CD4-positive, alpha-beta T cell treated with Interleukin-6 at 100 ng/mL for 8 hours (primary cell): ENCODE measurements around the gene LBH.

Experiments used
- DNase-seq: peaks from one replicate; pipeline ENCODE4 v3.0.0-alpha.2; 2020; ENCODE audit warnings: mixed read lengths, low spot score

LBH gene

DNA sequence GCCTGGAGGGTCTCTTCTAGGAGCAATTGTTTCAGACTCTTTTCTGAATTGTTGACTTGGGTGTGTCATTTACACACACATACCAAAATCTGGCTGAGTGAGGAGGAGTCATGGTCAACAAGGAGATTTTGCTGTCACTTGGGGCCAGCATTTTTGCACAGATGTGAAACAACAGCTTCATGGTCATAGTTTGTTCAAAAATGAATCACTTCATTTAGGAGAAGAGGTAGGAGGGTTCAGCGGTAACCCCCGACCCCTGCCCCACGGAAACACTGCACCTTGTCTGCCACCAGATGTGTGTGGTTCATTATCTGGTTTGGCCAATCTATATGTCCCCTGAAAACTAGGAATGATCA, 42.2 kb downstream of the LBH start:
- DNase-seq: no peak

DNA sequence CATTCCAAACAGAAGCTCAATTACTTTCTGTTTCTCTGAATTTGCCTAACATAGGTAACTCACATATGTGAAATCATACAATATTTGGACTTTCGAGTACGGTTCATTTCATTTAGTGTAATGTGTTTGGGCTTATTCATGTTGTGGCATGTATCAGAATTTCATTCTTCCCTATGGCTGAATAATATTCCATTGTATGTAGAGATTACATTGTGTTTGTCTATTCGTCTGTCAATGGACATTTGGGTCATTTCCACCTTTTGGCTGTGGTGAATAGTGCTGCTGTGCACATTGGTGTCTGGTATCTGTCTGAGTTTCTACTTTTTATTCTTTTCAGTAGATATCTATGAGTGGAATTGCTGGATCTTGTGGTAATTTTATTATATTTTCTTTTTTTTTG, 43.9 kb downstream of the LBH start:
- DNase-seq: no peak

DNA sequence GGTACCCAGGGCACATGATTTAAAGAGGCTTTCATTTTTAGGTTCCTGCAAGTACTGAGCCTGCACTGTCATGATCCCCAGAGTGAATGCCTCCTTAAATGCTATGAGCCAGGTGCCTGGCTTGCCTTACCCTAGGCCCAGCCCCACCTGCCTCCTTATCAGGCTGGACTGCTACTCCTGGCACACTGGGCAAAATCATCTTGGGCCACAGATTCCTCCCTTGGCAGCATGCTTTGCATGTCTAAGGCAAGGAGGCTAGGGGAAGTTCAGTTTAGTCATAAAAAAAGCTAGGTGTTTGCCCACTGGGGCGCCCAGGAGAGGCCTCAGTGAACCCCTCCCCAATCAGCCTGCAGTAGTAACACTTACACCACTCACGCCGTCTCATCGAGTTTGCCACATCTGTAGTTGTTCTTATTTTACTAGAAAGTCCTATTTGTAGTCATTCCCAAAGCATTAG, 45.1 kb downstream of the LBH start:
- no peak for DNase-seq

DNA sequence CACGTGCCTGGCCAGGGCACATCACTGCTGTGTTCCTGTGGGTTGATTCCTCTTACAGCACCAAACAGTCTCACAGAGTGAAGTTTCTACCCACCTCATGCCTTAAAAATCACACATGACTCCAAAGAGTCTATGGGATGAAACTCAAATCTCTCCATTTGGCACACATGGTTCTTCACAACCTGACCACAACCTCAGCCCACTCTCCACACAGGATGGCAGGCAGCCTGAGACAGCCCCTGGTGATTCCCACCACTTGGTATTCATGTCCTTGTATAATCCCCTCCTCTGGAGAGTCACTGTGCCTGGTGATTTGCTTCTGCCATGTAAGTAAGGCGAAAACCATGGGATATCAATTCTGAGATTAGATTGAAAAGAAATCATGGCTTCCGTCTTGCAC, 46.2 kb downstream of the LBH start:
- DNase-seq: no peak

DNA sequence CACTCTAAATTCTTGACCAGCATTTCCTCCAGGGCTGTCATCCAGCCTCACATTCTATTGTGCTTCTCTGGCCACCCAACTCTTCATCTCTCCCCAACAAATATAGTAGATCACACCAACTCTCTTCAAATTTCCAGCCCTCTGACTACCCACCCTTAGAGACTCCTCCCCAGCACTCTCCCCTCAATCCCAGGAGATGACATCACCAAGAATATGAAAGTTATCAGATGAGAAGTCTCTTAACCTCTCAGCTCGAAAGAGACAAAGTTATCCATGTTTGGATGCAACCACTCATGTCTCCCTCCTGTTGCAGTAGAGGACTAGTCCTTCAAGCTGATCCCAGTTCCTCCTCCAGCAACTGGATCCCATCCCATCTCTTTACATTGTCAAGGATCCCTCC, 47.1 kb downstream of the LBH start:
- DNase-seq: no peak

DNA sequence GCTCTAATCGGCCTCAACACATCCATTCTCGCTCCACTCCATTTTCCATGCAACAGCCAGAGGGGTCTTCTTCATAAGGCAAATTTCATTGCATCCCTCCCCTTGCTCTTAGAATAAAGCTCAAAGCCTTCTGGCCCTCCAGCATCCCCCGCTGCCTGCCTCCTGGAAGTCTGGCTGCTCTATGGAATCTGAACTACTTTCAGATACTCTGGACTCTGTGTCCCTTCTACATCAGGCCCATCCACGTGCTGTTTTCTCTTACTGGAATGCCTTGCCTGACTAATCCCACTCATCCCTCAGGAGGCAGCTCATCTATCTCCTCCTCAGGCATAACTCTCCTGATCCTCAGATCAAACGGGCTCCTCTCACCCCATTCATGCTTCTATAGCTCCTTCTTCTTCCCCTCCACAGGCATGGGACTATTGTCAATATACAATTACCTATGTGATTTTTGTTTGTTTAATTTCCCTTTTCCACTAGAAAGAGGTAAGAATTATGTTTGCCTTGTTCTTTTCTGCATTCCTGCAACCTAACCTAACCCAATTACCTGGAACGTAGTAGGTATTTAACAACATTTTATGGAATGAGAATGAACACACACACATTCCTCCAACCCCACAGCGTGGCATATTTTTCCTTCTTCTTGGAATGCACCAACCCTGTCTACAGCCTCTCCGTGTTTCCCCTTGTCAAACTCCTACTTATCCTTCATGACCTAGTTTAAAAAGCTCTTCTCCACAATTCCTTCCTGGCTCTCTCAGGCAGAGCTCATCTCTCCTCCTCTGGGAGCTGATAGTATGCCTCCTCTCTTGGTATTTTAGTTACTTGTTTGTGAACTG, 49.5 kb downstream of the LBH start:
- DNase-seq: no peak

DNA sequence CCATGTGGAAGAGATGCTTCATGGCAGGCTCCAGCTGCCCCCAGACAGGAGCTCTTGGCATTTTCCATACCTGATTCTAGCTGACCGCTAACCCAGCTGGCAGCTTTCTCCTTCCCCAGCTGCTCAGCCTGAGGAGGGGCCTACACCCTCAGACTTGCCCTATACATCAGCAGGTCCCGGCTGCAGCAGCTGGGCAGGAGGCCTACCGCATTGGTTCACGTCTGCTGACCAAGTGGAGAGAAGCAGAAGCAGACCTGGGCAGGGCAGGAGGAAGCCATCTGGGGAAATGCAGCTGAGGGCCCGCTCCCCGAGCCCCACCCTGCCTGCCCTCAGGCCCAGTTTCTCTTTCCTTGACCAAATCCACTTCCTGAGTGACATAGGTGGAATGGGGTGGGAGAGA, 50.7 kb downstream of the LBH start:
- DNase-seq: no peak

DNA sequence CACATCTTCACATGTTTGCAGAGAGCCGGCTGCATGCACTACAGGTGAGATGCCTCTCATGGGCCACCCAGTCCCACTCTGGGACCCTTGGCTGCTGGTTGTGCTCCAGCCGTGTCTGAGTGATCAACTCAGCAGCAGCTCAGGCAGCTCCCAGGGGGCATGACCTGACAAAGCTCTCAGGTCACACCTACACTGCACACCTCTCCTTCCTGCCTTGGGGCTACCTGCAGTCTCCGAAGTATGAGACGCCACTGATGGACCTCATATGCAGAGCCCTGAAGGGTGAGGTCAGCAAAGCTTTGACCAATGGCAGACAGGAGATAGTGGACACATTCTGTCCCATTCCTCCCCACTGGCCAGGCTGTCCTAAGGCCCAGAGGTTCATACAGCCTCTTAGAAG, 51.4 kb downstream of the LBH start:
- DNase-seq: no peak

DNA sequence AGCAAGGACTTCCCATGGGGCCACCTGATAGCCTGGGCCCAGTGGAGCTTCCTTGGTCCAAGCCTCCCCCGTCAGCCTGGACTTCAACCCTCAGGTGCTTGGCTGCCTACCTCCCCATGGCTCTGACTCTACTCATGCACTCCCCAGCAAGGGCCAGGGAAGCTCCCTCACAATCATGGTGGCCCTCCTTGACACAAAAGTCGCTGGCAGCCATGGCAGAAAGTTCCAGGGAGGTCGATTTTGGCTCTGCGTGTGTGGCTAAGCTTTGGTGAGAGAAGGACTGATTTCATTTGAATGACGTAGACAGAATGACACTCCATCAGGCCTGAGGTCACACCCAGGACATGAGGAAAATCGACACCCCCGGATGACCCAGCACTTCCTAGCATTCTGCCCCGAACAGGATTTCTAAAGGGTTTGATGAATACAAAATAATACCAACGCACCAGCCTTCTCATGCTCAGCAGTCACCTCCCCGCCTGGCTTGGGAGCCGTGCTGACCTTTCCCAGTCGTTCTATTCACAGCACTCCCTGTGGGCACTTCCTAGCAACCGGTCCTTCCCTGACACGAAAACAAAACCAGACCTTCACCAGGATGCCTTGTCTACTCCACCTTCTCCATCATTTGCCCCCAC, 52.7 kb downstream of the LBH start:
- no peak for DNase-seq

DNA sequence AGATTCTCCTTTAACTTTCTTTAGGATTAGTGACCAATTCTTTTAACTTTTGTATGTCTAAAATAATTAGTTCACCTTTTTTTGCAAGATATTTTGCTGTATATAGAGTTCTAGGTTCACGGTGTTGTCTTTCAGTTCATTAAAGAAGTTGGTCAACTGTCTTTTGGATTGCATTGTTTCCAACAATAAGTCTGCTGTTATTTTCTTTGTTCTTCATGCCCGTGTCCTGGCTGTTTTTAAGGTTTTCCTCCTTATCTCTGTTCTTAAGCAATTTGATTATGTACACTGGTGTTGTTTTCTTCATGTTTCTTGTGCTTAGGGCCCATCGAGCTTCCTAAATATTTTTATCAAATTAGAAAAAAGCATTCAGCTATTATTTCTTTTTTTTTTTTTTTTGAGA, 54.4 kb downstream of the LBH start:
- no peak for DNase-seq

DNA sequence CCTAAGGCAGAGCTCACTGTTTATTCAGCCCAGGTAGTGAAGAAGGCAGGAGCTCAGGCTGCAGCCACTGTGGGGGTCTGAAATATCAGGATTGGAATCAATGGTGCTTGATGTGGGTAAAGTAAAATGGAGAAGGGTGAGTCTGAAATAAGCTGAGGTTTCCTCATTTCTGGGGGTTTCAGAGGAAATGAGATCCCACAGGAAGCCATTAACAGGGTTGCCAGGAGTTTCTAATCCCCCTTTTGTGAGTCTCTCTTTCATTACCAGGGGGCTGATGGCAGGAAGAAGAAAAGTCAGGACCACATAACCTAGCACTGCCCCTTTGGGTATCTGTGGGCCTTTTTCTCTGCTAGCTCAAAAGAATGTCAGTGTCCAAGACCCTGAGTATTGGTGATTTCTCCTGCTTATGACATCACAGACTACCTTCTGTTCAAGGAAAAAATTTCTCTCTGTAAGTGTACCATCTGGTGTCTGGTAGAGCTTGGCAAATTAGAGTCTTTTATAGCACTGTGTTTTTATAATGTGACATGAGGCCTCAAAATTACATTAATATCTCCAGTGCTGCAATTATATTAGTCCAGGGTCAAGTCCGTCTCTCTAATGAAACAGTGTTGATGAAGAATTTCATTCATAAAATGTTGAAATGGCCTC, 56.0 kb downstream of the LBH start:
- DNase-seq: no peak

DNA sequence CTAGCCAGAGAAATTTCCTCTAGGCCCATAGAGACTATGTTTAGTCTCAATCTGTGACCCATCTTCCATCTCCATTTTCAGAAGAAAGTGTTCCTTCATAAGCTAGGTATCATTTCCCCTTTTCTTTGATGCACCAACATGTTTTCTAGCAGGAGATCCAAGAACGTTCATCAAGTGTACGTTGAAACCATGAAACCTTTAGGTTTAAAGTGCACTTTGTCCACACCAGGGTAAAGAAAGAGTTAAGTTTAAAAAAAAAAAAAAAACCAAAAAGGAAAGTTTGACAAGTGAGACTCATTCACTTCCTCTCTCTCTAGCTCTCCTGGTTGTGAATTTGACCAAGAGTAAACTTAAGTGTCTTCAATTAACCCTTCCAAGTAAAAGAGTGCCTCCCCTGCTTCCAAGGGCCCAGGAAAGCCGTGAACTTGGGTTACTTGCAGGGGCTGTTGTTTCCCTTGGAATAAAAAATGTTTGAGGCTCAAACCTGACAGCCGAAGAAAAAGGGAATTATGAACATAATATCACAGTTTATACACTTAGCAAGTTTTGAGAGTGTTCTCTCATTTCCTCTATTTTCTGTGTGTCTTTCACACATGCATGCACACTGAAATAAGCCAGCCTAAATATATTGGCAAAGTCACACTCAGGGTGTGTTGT, 56.7 kb downstream of the LBH start:
- DNase-seq: no peak

DNA sequence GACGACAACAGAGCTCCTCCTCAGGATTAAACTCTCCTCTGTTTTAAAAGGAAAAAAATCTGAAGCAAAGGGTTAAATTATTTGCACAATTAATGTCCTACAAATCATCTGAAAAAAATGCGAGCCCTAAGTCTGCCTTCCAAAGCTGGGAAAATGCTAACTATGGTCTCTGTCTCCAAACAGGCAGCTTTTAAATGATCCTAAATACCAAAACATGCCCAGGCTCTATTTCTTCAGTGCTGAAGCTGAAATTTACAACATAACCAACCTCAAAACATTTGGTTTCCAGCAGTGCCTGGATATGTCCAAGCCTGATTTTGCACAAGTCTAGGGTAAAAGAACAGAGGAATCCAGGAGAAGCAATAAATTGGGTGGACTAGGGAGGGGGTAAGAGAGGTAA, 57.2 kb downstream of the LBH start:
- no peak for DNase-seq

DNA sequence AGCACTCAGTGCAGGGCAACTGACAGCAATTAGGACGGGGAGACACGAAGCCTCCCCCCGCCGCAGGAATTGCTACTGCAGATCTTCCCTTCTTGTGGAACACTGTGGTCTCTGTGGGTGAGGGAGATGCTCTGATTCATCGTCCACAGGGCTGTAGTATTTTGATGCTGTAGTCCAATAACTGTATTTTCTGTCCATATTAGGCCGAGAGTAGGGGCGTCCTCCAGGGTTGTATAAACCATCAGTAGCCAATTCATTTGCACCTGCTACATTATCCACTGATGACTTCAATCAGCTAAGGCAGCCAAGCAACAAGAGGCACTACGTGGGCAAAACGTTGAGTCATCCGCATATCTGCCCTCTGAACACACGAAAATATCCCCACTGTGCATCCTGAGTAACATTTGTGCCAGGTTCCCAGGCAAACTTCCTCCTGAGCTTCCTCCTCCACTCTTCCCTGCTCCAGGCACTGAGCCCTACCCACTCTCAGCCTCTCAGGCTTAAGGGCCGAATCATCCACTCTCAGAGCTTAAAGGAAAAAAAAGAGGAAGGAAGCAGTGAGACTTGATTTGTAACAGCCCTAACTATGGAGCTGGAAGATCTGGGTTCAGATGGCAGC, 62.1 kb downstream of the LBH start:
- DNase-seq: no peak

DNA sequence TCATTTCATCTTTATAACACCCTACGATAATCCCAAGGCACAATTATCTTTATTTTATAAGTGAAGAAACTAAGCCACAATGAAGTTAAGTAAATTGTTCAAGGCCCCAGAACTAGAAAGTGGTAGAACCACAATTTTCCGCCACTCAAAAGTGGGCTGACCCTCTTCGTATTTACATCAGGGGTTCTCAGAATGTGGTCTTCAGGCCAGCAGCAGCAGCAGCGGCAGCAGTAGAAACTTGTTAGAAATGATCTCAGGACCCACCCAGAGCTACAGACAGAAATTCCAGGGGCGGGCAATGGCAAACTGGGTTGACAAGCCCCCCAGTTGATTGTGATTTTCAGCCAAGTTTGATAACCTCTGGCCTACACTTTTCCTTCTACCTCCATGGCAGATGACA, 62.8 kb downstream of the LBH start:
- no peak for DNase-seq

DNA sequence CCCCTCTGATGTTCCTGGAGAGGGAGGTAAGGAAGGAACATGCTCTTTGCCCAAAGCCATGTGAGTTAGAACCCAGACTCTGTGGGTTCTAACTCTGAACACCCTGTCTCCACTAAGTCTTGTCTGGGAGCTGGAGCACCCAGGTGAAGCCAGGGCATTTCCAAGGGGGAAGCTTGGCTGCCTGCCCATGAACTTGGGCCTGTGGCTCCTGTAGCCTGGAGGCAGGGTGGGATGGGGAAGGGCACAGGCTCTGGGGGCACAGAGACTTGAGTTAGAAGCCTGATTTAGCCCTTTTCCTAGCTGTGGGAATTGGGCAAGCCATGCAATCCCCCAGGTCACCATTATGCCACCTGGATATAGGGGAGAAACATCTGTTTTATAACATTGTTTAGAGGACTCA, 65.2 kb downstream of the LBH start:
- DNase-seq: no peak

DNA sequence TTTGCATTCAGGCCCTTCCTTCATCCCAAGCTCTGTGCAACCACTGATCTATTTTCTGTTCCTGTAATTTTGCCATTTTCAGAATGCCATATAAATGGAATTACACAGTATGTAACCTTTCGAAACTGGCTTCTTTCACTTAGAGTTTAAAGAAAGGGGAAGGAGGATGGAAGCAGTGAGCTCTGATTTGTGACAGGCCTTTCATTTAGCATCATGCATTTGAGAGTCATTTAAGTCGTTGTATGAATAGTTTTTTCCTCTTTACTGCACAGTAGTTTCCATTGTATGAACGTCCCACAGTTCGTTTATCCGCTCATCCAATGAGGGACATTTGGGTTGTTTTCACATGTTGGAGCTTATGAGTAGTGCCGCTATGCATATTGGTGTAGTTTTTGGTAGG, 67.0 kb downstream of the LBH start:
- no peak for DNase-seq

DNA sequence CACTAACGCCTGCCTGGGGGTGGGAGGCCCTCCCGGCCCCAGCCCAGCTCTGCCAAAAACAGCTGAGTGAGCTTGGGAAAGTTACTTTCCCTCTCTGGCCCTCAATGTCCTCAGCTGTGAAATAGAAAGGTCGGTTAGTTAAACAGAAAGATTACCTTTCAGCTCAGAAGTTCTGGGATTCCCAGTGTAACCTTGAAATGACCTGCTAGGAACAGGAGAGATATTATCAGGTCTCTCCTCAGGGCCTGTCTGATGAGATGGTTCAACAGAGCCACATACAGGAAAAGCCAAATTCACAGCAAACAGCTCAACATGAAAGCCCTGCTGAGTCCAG, 68.8 kb downstream of the LBH start:
- DNase-seq: no peak

DNA sequence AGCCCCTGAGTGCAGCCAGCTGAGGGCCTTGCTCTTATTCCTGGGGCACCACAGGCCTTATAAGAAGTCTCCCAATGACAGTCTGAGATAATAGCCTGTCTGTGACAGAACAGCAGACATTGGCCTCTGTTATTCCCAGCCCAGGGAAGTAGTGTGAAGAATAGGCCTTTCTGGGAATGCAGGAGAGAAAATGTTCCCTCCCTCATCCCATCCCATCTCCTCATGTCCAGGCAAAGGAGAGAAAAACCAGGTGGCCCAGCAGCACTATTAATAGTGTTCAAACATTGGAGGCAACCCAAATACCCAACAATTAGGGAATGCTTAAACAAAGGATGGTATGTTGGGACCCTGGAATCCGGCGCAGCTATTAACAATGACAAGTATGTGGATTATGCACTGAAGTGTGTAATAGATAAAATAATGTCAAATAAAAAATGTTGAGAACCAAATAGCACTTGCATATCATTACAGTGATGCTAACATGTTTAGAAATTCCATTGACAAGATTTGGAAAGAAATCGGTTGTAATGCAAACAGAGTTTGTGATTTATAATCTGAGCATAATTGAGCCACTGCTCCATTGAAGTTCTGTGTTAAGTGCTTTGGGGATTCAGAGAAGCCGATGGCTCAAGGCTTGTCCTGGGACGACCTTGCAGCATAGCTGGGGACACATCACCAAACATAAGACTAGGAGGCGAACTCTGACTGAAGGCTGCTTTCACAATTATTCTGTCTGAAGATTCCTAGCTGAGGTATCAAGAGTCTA, 69.3 kb downstream of the LBH start:
- DNase-seq: no peak

DNA sequence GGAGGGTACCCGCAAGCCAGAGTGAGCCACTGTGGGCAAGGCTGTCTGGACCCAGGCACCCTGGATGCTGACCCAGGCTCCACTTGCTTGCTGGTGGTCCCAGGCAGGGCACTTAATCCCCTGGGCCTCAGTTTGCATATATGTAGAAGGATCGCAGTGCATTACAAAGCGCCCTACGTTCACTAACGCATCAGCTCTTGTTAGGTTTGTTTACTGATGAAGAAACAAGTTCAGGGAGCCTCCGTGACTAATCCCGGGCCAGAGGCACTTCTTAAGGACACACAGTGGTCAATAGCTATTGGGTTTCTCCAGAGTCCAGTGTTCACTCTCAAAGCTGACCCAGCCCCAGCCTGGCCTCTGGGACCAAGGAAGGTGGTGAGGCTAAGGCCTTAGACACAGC, 70.2 kb downstream of the LBH start:
- DNase-seq: no peak

DNA sequence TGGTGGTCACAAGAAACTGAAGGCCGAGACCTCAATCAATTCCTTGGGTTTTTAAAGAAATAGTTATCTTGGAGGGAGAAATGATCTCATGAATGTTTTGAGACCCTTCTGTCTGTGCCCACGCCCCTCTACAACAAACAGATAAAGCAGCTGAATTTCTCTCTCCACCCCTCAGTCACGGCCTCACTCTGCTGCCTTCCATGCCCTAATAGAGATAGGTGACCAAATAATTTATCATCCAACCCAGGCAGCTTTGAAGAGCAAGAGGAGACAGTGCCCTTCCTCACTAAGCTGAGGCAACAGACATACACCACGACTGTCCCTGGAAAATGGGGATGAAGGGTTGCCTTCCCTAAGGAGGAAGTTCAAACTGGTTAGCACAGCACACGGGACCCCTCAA, 71.2 kb downstream of the LBH start:
- no peak for DNase-seq

DNA sequence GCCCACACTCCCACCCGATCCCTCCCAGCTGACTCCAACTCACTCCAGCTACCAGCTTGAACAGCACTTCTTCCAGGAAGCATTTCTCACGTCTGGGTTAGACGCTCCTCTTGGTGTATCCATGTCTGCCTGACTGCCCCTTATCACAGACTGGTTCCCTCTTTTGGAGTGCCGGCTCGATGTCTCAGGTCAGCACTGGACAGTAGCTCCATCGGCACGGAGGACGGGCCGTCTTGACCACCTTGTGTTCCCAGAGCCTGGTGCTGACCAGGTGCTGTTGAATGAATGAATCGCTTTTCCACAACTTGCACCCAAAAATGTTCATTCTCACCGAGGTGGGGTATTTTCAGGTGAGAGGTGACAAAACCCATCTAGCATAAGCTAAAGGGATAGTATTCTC, 71.8 kb downstream of the LBH start:
- no peak for DNase-seq
